Colonic mucosa (tissue), 4 donors: ENCODE measurements around the gene UFSP2. TPM values are rescaled to one million over a fixed set of nuclear protein-coding genes. Genes with fewer than 3 reads are reported as not detected.

Experiments
- DNase-seq: peaks from one replicate; pipeline ENCODE4 v3.0.0-alpha.2; 2020
- H3K27ac ChIP-seq: fragments of 200-600 bp; one replicate; pipeline ENCODE4 v1.8.0; 2021
- H3K27me3 ChIP-seq: fragments of 200-600 bp; one replicate; pipeline ENCODE4 v1.8.0; 2021
- H3K36me3 ChIP-seq: fragments of 200-600 bp; one replicate; pipeline ENCODE4 v1.8.0; 2021
- H3K4me1 ChIP-seq: fragments of 200-600 bp; one replicate; pipeline ENCODE4 v1.8.0; 2021; ENCODE audit warnings: mild to moderate bottlenecking
- H3K4me3 ChIP-seq: fragments of 200-600 bp; one replicate; pipeline ENCODE4 v1.8.0; 2021
- H3K9ac ChIP-seq, 2 donors: one replicate each; pipeline ENCODE4 v1.7.0; 2013; ENCODE audit warnings: control low read depth in 2 of 2, low read depth in 2 of 2, low read length in 2 of 2
- H3K9me3 ChIP-seq: fragments of 200-600 bp; one replicate; pipeline ENCODE4 v1.8.0; 2021
- CTCF ChIP-seq: fragments of 200-600 bp; IDR thresholded peaks from one replicate; pipeline ENCODE4 v1.8.0; 2022; ENCODE audit warnings: antibody characterized with exemption, mild to moderate bottlenecking
- intact Hi-C: fragments of 100-400 bp; cut with DNase I; formaldehyde crosslinking; loops from one replicate; pipeline ENCODE4 v1.14.1; 2022
- total RNA-seq, 2 donors: library from RNA; stranded (reverse); fragmentation: NEBNext Ultra II Directional in 1 of 2; extraction: Animal tissue kit (Norgen Biotek cat#: 25700) in 1 of 2; gene quantifications; one replicate each; pipeline ENCODE4 v1.2.1, GENCODE V29; 2021
- donor health status: healthy.
- donor health status: DM: no; HTN: no; CAD: no.
- donor health status: DM: no; HTN: no; CAD: no.

UFSP2 gene
- total RNA-seq, 2 donors from 2014 or later: 22.0 to 23.5 TPM

- intact Hi-C loops: no loop called here
- TF ChIP-seq CTCF: no peak
Observed at GRCh38 chr4:185359767-185360446, 65.9 kb downstream of the UFSP2 start.

GRCh38 chr4:185358959-185359358 is 66.8 kb downstream of the UFSP2 start:
- Histone ChIP-seq H3K27ac (no peak overlapping the region), H3K9ac (no peak overlapping the region), H3K36me3 (no peaks in the 10 kb centered on the region), H3K4me3 (no peak overlapping the region), H3K27me3 (no peaks in the 10 kb centered on the region), H3K9me3 (no peaks in the 10 kb centered on the region), H3K4me1 (no peaks in the 10 kb centered on the region)
- intact Hi-C loops: no loop called here
- no peak for TF ChIP-seq CTCF
- DNase-seq: no peak

More at GRCh38 chr4:185359767-185360446, 65.9 kb downstream of the UFSP2 start:
- no peaks in the 10 kb centered on the region for H3K36me3 ChIP-seq
- H3K9ac ChIP-seq: no peak overlapping the region
- no peak overlapping the region for H3K4me3 ChIP-seq
- no peaks in the 10 kb centered on the region for H3K4me1 ChIP-seq
- no peaks in the 10 kb centered on the region for H3K27me3 ChIP-seq
- H3K9me3 ChIP-seq: no peaks in the 10 kb centered on the region
- DNase-seq: no peak
- no peak overlapping the region for H3K27ac ChIP-seq

- DNase-seq: no peak
- Histone ChIP-seq H3K27me3 (no peaks in the 10 kb centered on the region), H3K36me3 (no peaks in the 10 kb centered on the region), H3K27ac (no peak overlapping the region), H3K9ac (no peak overlapping the region), H3K4me1 (no peaks in the 10 kb centered on the region), H3K4me3 (no peak overlapping the region), H3K9me3 (no peaks in the 10 kb centered on the region)
- no peak for TF ChIP-seq CTCF
- intact Hi-C loops: no loop called here
Observed at GRCh38 chr4:185358514-185358913, 67.2 kb downstream of the UFSP2 start.

GRCh38 chr4:185357733-185358440 is 67.9 kb downstream of the UFSP2 start:
- intact Hi-C loops: no loop called here
- H3K36me3 ChIP-seq: no peaks in the 10 kb centered on the region
- DNase-seq: no peak
- no peak overlapping the region for H3K27ac ChIP-seq
- no peak overlapping the region for H3K4me3 ChIP-seq
- no peak for TF ChIP-seq CTCF
- H3K4me1 ChIP-seq: no peaks in the 10 kb centered on the region
- H3K27me3 ChIP-seq: no peaks in the 10 kb centered on the region
- no peak overlapping the region for H3K9ac ChIP-seq
- H3K9me3 ChIP-seq: no peaks in the 10 kb centered on the region

GRCh38 chr4:185357211-185357610 is 68.6 kb downstream of the UFSP2 start:
- Histone ChIP-seq H3K27ac (no peak overlapping the region), H3K9ac (no peak overlapping the region), H3K27me3 (no peaks in the 10 kb centered on the region), H3K4me3 (no peak overlapping the region), H3K9me3 (no peaks in the 10 kb centered on the region), H3K36me3 (no peaks in the 10 kb centered on the region), H3K4me1 (no peaks in the 10 kb centered on the region)
- intact Hi-C loops: no loop called here
- DNase-seq: no peak
- no peak for TF ChIP-seq CTCF
